ENCODE measurements around the gene CHEK2.

- TF ChIP-seq CTCF (IDR thresholded peaks at IDR 0.05 in 8 of 11, conservative IDR thresholded peaks at IDR 0.05 in 3 of 11) = no peak
- no peak for TF ChIP-seq POLR2AphosphoS5 (IDR thresholded peaks at IDR 0.05)
Measured at GRCh38 chr22:28769394-28770085, 27.9 kb upstream of the CHEK2 start.

Data from spleen (tissue), 7 donors.